Stimulated activated CD4-positive, alpha-beta T cell treated with anti-CD3 and anti-CD28 coated beads, Interleukin-2, amount 100 ng/mL, for 4 hours (primary cell): ENCODE data around the gene CALD1.

Experiments
- DNase-seq: peaks from one replicate; pipeline ENCODE4 v3.0.0-alpha.2; 2020; ENCODE audit warnings: low read depth

The CALD1 gene

DNA sequence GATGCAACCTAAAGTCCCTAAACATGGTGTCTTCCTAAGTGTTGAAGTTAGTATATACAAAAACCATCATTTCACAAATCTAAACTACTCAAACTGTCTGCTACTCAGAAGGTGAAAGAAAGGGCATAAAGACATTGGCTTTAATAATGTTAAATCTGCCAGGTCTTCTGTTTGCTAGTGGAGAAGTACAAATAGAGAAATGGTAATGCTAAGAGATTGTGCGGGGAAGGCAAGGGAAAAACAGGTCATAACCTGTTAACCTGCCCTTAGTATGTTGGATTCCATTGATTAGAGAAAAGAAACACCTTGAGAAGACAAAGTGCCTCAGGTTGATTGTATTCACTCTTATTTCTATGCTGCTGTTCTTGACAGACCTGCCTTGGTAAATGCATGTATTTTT lies 80.3 kb downstream of the CALD1 start:
- no peak for DNase-seq

- peak; percentile 46 for DNase-seq
Observed at GRCh38 chr7:134865001-134865845, 85.8 kb downstream of the CALD1 start.

GRCh38 chr7:134866617-134867016 lies 87.2 kb downstream of the CALD1 start:
- no peak for DNase-seq

GRCh38 chr7:134870156-134870555 lies 90.7 kb downstream of the CALD1 start:
- DNase-seq, result no peak

GRCh38 chr7:134870781-134871180 lies 91.3 kb downstream of the CALD1 start:
- no peak for DNase-seq

- DNase-seq, result no peak
Observed at GRCh38 chr7:134873253-134873652, 93.8 kb downstream of the CALD1 start.

GRCh38 chr7:134874407-134874806 lies 95.0 kb downstream of the CALD1 start:
- no peak for DNase-seq

DNA sequence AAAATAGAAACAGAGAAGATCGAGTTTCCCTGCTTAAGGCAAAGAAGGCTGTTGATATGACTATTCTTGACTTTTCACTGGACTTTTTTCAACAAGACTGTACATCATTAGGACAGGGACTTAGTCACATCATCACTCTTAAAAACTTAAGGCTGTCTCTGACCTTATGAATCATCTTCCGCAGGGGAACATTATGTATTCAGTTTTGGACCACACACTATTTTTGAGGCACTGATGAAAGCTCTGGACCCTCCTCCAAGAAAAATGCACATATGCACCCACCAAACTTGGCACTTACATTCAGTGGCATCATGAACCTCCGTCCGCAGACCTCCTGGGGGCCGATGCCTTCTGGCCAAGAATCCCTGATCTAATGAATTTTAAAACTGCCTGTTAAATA lies 96.4 kb downstream of the CALD1 start:
- DNase-seq, result no peak

GRCh38 chr7:134878746-134879357 lies 99.4 kb downstream of the CALD1 start:
- DNase-seq, result no peak

- DNase-seq, result no peak
Observed at GRCh38 chr7:134879815-134880475, 100.5 kb downstream of the CALD1 start.

- DNase-seq, result no peak
Observed at GRCh38 chr7:134882481-134882880, 103.0 kb downstream of the CALD1 start.

DNA sequence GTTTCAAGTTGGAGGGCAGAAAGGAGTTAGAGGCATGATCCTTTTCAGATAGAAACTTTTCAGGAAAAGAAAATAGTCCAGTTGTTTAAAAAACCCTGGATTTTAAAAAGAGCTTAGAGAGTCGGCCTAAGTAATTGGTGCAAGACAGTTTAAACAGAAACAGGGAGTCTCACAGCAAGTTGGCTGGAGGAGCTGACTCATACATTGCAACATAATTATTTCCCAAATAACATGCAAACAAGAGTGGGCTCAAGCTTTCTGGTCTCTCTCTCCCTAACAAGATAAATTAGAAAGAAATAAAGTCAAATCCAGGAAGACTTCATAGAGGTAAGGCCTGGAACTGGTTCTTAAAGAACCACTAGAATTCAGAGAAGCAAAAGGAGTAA lies 106.5 kb downstream of the CALD1 start:
- no peak for DNase-seq

GRCh38 chr7:134886353-134887057 lies 107.1 kb downstream of the CALD1 start:
- DNase-seq, result no peak

GRCh38 chr7:134887523-134887922 lies 108.1 kb downstream of the CALD1 start:
- DNase-seq, result no peak

- no peak for DNase-seq
Observed at GRCh38 chr7:134888141-134888740, 108.8 kb downstream of the CALD1 start.

DNA sequence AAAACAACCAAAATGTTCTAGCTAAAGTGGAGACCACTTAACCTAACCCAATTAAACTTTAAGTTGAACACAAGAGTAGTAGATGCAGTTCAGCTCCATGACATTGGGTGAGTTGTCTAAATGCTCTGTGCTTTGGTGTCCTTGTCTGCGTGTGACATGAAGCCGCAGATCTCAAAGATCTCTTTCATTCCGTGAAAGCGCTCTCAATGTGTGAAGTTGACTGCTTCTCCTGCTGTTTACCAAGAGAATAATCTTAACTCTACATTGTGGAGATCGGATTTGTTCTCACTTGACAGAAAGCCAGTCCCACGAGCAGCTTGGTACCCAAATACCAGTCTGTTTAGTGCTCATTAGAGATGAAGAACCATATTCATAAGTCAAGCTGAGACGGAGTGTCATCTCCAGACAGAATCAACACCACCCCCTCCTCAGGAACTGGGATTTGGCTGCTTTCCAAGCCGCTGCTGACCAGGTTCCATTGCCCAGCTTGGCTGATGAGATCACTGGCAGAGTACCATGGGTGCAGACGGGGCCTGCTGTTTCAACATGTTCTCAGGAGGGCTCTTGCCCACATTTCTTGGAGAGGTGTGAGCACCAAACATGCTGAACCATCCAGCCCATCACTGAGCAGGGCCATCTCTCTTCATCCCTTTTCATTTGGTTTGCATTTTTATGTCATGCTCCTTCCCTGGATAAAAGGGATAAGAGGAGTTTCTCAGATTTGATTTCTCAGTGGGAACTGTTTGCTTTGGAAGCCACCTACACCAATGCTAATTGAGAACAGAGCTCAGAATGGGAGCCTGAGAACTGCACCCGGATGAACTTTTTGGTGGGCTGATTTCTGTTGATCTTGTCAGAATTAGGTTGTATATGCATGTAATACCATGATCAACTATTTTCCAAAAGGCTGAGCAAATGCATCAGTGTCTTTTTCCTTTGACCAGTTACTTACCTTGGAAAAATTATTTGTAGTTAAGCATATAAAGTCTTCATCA lies 111.1 kb downstream of the CALD1 start:
- DNase-seq, result no peak

- DNase-seq, result no peak
Observed at GRCh38 chr7:134891262-134891695, 111.8 kb downstream of the CALD1 start.

- DNase-seq, result no peak
Observed at GRCh38 chr7:134891696-134892678, 112.6 kb downstream of the CALD1 start.

DNA sequence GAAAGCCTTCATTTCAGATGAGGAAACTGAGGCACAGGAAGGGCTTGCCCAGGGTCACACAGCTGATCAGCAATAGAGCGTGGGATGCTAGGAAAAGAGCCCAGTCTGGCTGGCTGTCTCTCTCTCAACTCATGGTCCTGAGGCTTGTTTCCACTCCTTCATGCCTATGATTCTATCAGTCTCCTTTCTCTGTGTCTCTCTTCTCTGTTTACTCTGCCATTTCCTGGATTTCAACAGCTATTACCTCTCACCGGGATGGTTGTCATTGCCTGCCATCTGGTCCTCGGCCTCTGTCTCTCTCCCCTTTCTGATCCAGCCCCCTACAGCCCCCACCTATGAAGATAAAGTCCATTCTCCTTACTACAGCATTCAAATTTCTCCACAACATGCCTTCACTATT lies 113.5 kb downstream of the CALD1 start:
- DNase-seq, result no peak

GRCh38 chr7:134893920-134894319 lies 114.5 kb downstream of the CALD1 start:
- no peak for DNase-seq
